Neutrophil (primary cell): Measurements from ENCODE around the gene SELENOO.

ENCODE experiments used
- H3K27ac ChIP-seq: fragments of 200-600 bp; sonication (generic); 2 replicates; pipeline ENCODE4 v1.5.1; 2016; ENCODE audit warnings: mild to moderate bottlenecking, moderate library complexity
- H3K27me3 ChIP-seq: fragments of 200-600 bp; sonication (generic); 2 replicates; pipeline ENCODE4 v1.6.0; 2016; ENCODE audit warnings: mild to moderate bottlenecking
- H3K36me3 ChIP-seq: fragments of 200-600 bp; sonication (generic); 2 replicates; pipeline ENCODE4 v1.5.1; 2017
- H3K4me1 ChIP-seq, 2 experiments: fragments of 200-600 bp in 1 of 2; sonication (generic) in 1 of 2; 1 replicate in 1 of 2; 2 replicates in 1 of 2; pipeline versions ENCODE4 v1.5.1 to v1.6.1; 2013 to 2016; ENCODE audit warnings: low read depth in 1 of 2, low read length in 1 of 2, mild to moderate bottlenecking in 1 of 2, moderate library complexity in 1 of 2; ENCODE audit not compliant: control insufficient read depth in 1 of 2, insufficient read depth in 1 of 2
- H3K4me3 ChIP-seq, 2 experiments: fragments of 200-600 bp in 1 of 2; sonication (generic) in 1 of 2; 1 replicate in 1 of 2; 2 replicates in 1 of 2; pipeline ENCODE4 v1.5.1; 2013 to 2016; ENCODE audit warnings: low read depth in 1 of 2, low read length in 1 of 2, mild to moderate bottlenecking in 1 of 2, moderate library complexity in 1 of 2
- H3K9me3 ChIP-seq: fragments of 200-600 bp; sonication (generic); 2 replicates; pipeline ENCODE4 v1.5.1; 2016
- TF ChIP-seq, protein P1 (sequence below): fragments of 200-600 bp; sonication (generic); IDR thresholded peaks from 2 replicates; pipeline ENCODE4 v1.5.1; 2016; ENCODE audit warnings: antibody characterized with exemption

The SELENOO gene

GRCh38 chr22:50260434-50260800 is 59.6 kb downstream of the SELENOO start:
- no peaks in the 10 kb centered on the region for H3K9me3 ChIP-seq
- no peak overlapping the region for H3K4me3 ChIP-seq
- peaks cover 75% of the 10 kb centered on the region for H3K27me3 ChIP-seq
- H3K27ac ChIP-seq = no peak overlapping the region
- TF ChIP-seq, protein P1, sequence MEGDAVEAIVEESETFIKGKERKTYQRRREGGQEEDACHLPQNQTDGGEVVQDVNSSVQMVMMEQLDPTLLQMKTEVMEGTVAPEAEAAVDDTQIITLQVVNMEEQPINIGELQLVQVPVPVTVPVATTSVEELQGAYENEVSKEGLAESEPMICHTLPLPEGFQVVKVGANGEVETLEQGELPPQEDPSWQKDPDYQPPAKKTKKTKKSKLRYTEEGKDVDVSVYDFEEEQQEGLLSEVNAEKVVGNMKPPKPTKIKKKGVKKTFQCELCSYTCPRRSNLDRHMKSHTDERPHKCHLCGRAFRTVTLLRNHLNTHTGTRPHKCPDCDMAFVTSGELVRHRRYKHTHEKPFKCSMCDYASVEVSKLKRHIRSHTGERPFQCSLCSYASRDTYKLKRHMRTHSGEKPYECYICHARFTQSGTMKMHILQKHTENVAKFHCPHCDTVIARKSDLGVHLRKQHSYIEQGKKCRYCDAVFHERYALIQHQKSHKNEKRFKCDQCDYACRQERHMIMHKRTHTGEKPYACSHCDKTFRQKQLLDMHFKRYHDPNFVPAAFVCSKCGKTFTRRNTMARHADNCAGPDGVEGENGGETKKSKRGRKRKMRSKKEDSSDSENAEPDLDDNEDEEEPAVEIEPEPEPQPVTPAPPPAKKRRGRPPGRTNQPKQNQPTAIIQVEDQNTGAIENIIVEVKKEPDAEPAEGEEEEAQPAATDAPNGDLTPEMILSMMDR = no peak
- peaks cover 0 to 4% of the 10 kb centered on the region in 2 experiments for H3K4me1 ChIP-seq
- no peaks in the 10 kb centered on the region for H3K36me3 ChIP-seq

GRCh38 chr22:50260801-50261614 is 60.2 kb downstream of the SELENOO start:
- no peak overlapping the region for H3K27ac ChIP-seq
- H3K27me3 ChIP-seq = peaks cover 81% of the 10 kb centered on the region
- H3K4me3 ChIP-seq = no peak overlapping the region
- H3K4me1 ChIP-seq = peaks cover 0 to 4% of the 10 kb centered on the region in 2 experiments
- H3K36me3 ChIP-seq = no peaks in the 10 kb centered on the region
- TF ChIP-seq, protein P1 = no peak
- H3K9me3 ChIP-seq = no peaks in the 10 kb centered on the region

DNA sequence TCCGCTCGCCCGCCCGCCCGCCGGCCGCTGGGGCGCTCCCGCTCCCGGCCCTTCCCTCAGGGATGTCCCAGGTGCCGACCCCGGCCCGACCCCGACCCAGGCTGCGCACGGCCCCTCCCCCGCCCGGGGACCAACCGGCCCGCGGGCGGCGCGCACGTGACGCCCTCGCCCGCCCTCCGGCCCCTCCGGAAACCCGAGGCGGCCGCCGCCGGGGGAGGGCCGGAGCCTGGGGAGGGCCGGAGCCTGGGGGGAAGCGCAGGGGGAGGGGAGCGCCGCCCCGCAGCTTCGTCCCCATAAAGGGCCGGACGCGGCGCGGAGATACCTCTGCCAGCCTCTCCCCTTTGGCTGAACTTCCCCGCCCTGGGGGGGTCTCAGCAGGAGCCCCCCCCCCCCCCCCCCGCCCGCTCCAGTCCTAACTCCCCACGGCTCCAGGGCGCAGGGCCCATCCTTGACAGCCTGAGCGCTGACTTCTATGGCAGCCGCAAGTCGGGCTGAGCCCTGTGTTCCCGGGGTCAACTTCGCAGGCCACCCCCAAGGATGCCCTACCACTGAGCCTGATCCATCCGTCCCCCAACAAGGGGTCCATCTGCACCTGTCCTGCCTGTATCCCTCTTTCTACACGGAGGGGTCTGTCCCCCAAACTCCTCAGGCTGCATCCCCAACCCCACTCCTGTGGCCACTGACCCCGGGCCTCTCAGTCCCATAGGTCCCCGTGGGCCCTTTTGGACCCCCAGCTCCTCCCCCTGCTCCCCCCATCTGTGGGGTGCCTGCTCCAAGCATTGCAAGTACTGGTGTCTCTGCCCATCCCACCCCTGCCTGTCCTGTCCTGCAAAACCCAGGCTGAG is 61.0 kb downstream of the SELENOO start, which contains the start of gene MAPK12:
TSS of gene MAPK12 (minus strand) at position 69 of the 845 bp plus-strand sequence. CDS start 174 bp downstream, outside the sequence.
- TF ChIP-seq, protein P1 = no peak
- H3K27ac ChIP-seq = no peak within 1 kb of the TSS
- H3K36me3 ChIP-seq = no peaks in the 10 kb centered on the region
- H3K4me3 ChIP-seq = no peak within 1 kb of the TSS
- peaks cover 0 to 4% of the 10 kb centered on the region in 2 experiments for H3K4me1 ChIP-seq
- no peaks in the 10 kb centered on the region for H3K9me3 ChIP-seq
- peaks cover 89% of the 10 kb centered on the region for H3K27me3 ChIP-seq

DNA sequence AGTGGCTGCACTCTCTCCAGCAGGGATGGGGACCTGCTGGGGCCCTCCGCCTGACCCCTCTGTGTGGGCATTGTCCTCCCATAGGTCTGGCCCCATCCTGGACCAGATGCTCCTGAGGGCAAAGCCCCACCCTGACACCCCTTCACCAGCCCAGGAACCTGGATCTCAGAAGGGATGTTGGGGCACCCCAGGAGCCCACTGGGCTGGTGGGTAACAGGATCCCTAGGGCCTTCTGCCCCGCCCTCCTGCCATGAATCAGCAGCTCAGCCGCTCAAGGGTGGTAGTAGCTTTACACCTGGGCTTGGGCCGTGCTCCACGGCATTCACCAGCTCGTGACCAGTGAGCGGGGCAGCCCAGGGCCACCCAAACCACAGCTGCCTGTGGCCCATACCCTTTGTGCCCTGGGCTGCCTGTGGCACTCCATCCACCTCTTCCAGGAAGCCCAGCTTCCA is 61.7 kb downstream of the SELENOO start:
- H3K36me3 ChIP-seq = no peaks in the 10 kb centered on the region
- peaks cover 96% of the 10 kb centered on the region for H3K27me3 ChIP-seq
- H3K4me1 ChIP-seq = peaks cover 0 to 4% of the 10 kb centered on the region in 2 experiments
- no peak overlapping the region for H3K4me3 ChIP-seq
- TF ChIP-seq, protein P1 = no peak
- H3K9me3 ChIP-seq = no peaks in the 10 kb centered on the region
- H3K27ac ChIP-seq = no peak overlapping the region

GRCh38 chr22:50262973-50263617 is 62.3 kb downstream of the SELENOO start:
- Histone ChIP-seq H3K4me1 (peaks cover 0 to 4% of the 10 kb centered on the region in 2 experiments), H3K27ac (no peak overlapping the region)
- TF ChIP-seq, protein P1 = no peak

More at GRCh38 chr22:50262973-50263617, 62.3 kb downstream of the SELENOO start:
- H3K9me3 ChIP-seq = no peaks in the 10 kb centered on the region
- H3K27me3 ChIP-seq = peaks cover 100% of the 10 kb centered on the region
- no peak overlapping the region for H3K4me3 ChIP-seq
- H3K36me3 ChIP-seq = no peaks in the 10 kb centered on the region
